BLaER1 treated with 17β-estradiol and CSF1 and Interleukin-3, amounts not matched to agents 10 nM and 100 nM (cell line): ENCODE data around the gene TMEM30A.

Source experiments
- H3K27ac ChIP-seq, 11 experiments: shearing (Covaris generic); formaldehyde crosslinking; 2 replicates each; pipeline ENCODE4 v1.8.1; 2022
- H3K27me3 ChIP-seq, 11 experiments: shearing (Covaris generic); formaldehyde crosslinking; 2 replicates each; pipeline ENCODE4 v1.8.1; 2022
- H3K36me3 ChIP-seq, 11 experiments: shearing (Covaris generic); formaldehyde crosslinking; 2 replicates each; pipeline ENCODE4 v1.8.1; 2022
- H3K4me1 ChIP-seq, 10 experiments: shearing (Covaris generic); formaldehyde crosslinking; 2 replicates each; pipeline ENCODE4 v1.8.1; 2022
- H3K4me2 ChIP-seq, 11 experiments: shearing (Covaris generic); formaldehyde crosslinking; 2 replicates each; pipeline ENCODE4 v1.8.1; 2022
- H3K4me3 ChIP-seq, 10 experiments: shearing (Covaris generic); formaldehyde crosslinking; 2 replicates each; pipeline ENCODE4 v1.8.1; 2022
- H3K9ac ChIP-seq, 11 experiments: shearing (Covaris generic); formaldehyde crosslinking; 2 replicates each; pipeline ENCODE4 v1.8.1; 2022
- H3K9me3 ChIP-seq, 11 experiments: shearing (Covaris generic); formaldehyde crosslinking; replicated peaks in 1 of 11; 2 replicates each; pipeline ENCODE4 v1.8.1; 2022
- H4K20me1 ChIP-seq, 11 experiments: shearing (Covaris generic); formaldehyde crosslinking; 2 replicates each; pipeline ENCODE4 v1.8.1; 2022
- Cebpa-rat ChIP-seq, 11 experiments: shearing (Covaris generic); IDR thresholded peaks; 2 replicates each; pipeline ENCODE4 v1.8.1; 2022

Gene TMEM30A

DNA sequence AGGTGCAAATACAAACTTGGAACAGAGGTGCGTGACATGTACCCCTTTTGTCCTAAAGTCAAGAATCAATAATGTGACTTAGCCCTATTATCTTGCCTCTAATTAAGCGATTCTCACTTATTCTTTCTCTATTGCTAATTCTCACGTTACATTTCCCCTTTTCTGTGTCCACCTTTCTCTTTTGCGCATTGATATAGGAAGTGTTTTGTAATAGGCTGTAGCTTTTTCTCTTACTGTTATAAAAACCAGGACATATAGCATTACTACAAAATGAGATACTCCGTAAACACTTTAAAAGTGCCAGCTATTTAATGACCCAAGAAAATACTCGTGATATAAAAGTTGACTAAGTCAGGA is 669 bp upstream of the TMEM30A start:
- Histone ChIP-seq H3K4me2 (peak overlapping the region; percentile 66 to 87 (median 79)), H3K36me3 (peaks cover 0 to 5% (median 0%) of the 10 kb centered on the region in 11 experiments; a peak in 1 of 22 replicates), H3K4me3 (peak overlapping the region; percentile 79 to 99 (median 94)), H3K9me3 (no peaks in the 10 kb centered on the region), H3K9ac (peak overlapping the region; percentile 83 to 95 (median 90)), H3K27me3 (no peaks in the 10 kb centered on the region), H4K20me1 (peaks cover 9 to 41% (median 31%) of the 10 kb centered on the region in 11 experiments; a peak in 18 of 22 replicates), H3K4me1 (peaks cover 13 to 53% (median 40%) of the 10 kb centered on the region in 10 experiments), H3K27ac (peak overlapping the region; percentile 53 to 95 (median 85); a peak in 21 of 22 replicates)
- no peak for TF ChIP-seq Cebpa-rat (IDR thresholded peaks at IDR 0.05)

DNA sequence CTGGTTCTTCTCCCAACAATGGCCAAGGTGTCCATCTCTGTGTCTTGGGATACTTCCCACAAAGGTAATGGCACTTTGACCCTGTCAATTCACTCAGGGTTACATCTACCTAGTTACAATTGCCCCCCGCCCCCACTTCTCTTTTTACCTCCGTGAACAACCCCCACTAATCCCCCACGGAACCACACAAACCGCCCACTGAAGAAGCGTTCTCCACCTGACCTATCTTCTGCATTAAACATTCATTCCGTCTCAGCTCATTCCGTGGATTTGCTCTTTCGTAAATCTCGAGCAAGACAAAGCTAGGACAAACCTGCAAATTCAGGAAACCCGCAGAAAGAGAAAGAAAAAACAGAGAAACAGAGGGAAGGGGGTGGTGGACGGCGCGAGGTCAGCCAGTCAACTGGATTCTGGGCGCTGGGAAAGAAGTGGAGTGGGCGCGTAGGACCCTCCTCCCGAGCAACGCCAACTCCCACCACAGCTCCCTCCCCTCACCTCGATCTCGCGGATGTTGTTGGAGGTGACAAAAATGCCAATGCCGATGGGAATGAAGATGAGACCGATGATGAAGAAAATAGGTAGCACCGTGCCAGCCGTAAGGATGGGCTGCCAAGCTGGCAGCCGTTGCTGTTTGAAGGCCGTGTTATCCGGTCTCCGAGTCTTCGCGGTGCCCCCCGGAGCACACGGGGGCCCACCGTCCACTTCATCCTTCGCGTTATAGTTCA is 523 bp downstream of the TMEM30A start:
- H3K4me1 ChIP-seq = peaks cover 13 to 65% (median 40%) of the 10 kb centered on the region in 10 experiments
- peak overlapping the region; percentile 79 to 95 (median 89) for H3K27ac ChIP-seq
- H3K27me3 ChIP-seq = no peaks in the 10 kb centered on the region
- no peaks in the 10 kb centered on the region for H3K9me3 ChIP-seq
- 0 out of 22 replicates have a peak, but pooled peaks cover 0 to 4% (median 0%) of the 10 kb centered on the region in 11 experiments for H3K36me3 ChIP-seq
- no peak for TF ChIP-seq Cebpa-rat (IDR thresholded peaks at IDR 0.05)
- H3K4me3 ChIP-seq = peak overlapping the region; percentile 79 to 99 (median 94)
- H3K9ac ChIP-seq = peak overlapping the region; percentile 83 to 95 (median 90)
- H4K20me1 ChIP-seq = peaks cover 9 to 51% (median 37%) of the 10 kb centered on the region in 11 experiments; a peak in 17 of 22 replicates
- H3K4me2 ChIP-seq = peak overlapping the region; percentile 81 to 96 (median 90)

DNA sequence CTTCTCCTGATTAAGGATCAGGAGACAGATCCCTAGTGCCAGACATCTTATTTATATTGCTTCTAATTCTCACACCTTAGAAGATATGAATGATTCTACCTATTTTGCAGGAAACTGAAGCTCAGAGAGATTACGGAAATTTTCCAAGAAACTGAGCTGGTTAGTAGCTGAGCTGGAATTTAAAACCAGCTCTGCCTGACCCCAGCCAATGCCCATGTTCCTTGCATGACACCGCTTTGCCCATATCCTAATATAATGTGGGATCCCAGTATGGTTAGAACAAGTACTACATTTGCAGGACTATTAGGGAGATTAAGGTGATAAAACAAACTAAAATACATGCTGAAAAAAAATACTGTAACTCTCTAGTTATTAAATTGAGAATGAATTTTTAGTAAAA is 1.9 kb downstream of the TMEM30A start:
- Histone ChIP-seq H3K36me3 (peaks cover 0 to 13% (median 6%) of the 10 kb centered on the region in 11 experiments; a peak in 13 of 22 replicates), H3K4me1 (peaks cover 17 to 72% (median 40%) of the 10 kb centered on the region in 10 experiments), H3K27me3 (no peaks in the 10 kb centered on the region), H4K20me1 (peaks cover 9 to 63% (median 49%) of the 10 kb centered on the region in 11 experiments; a peak in 17 of 22 replicates), H3K27ac (peak overlapping the region in 1 of 11 experiments; percentile 38; a peak in 2 of 22 replicates), H3K4me2 (peak overlapping the region; percentile 81 to 96 (median 90)), H3K4me3 (peak overlapping the region; percentile 79 to 99 (median 94)), H3K9me3 (0 out of 22 replicates have a peak, but pooled peaks cover 0 to under 1% (median 0%) of the 10 kb centered on the region in 11 experiments), H3K9ac (peak overlapping the region; percentile 26 to 95 (median 89); a peak in 20 of 22 replicates)
- TF ChIP-seq Cebpa-rat (IDR thresholded peaks at IDR 0.05) = no peak

DNA sequence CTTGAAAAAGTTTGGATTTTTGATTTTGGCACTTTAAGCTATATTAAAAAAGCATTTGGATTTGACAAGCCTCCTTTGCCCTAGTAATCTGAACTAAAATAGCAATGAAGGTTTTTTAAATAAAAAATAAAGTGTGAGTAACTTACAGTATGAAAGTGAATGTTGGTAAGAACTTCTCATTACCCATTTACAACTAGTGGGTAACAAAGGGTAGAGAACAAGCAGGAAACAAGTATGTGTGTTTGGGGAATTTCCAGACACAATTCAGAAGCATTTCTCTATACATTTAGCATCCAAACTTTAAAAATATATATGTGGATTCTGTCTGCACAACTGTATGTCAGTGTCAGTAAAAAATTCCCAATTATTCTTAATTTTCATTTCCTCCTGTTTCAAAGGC is 2.9 kb downstream of the TMEM30A start:
- Histone ChIP-seq H3K27ac (peak overlapping the region in 2 of 11 experiments; percentile 27 to 28; a peak in 2 of 22 replicates), H3K4me2 (peak overlapping the region; percentile 67 to 96 (median 90); a peak in 18 of 22 replicates), H3K9ac (peak overlapping the region in 8 of 11 experiments; percentile 17 to 94 (median 49); a peak in 13 of 22 replicates), H4K20me1 (peaks cover 9 to 74% (median 49%) of the 10 kb centered on the region in 11 experiments; a peak in 17 of 22 replicates), H3K9me3 (peaks cover 0 to 4% (median 0%) of the 10 kb centered on the region in 11 experiments; a peak in 1 of 22 replicates), H3K4me3 (peak overlapping the region in 6 of 10 experiments; percentile 13 to 99 (median 57); a peak in 9 of 20 replicates), H3K36me3 (peaks cover 0 to 22% (median 15%) of the 10 kb centered on the region in 11 experiments; a peak in 19 of 22 replicates), H3K27me3 (no peaks in the 10 kb centered on the region), H3K4me1 (peaks cover 17 to 72% (median 36%) of the 10 kb centered on the region in 10 experiments)
- no peak for TF ChIP-seq Cebpa-rat (IDR thresholded peaks at IDR 0.05)

DNA sequence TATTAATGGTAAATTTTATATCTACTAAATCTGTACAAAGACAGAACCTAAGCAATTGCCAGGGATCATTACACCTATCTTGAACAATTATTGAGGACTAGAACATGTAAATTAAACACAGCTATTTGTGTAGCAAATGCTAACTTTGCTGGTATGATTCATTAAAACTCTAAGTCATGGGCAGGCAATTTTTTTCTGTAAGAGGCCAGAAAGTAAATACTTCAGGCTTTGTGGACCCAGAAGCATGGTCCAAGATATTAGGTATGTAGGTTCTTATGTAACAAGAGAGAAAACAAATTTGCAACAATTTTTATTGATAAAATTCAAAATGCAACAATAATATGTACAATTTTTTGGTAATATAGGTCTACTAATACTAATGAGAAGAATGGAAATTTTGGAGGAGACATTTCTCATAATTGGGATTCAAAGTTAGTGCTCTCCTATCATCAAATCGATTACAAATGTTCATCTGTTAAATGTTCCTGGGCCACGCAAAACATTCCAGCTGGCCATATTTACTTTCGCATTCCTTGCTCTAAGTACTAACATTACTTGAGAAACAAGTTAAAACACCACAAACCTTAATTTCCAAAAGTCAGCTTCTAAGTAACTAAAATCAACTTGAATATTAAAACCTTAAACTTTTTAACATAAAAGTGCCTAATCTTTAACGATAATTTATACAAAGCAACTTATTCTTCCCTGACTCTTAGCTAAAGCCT is 4.3 kb downstream of the TMEM30A start:
- no peaks in the 10 kb centered on the region for H3K27me3 ChIP-seq
- H3K9ac ChIP-seq = no peak overlapping the region
- TF ChIP-seq Cebpa-rat (IDR thresholded peaks at IDR 0.05) = no peak
- H3K4me1 ChIP-seq = peaks cover 14 to 73% (median 24%) of the 10 kb centered on the region in 10 experiments
- peaks cover 9 to 33% (median 26%) of the 10 kb centered on the region in 11 experiments; a peak in 21 of 22 replicates for H3K36me3 ChIP-seq
- peaks cover 9 to 84% (median 58%) of the 10 kb centered on the region in 11 experiments; a peak in 17 of 22 replicates for H4K20me1 ChIP-seq
- no peak overlapping the region for H3K4me3 ChIP-seq
- peak overlapping the region in 4 of 11 experiments; percentile 1 to 96 (median 51); a peak in 6 of 22 replicates for H3K4me2 ChIP-seq
- H3K27ac ChIP-seq = no peak overlapping the region
- peaks cover 0 to 14% (median 0%) of the 10 kb centered on the region in 11 experiments; a peak in 3 of 22 replicates for H3K9me3 ChIP-seq

DNA sequence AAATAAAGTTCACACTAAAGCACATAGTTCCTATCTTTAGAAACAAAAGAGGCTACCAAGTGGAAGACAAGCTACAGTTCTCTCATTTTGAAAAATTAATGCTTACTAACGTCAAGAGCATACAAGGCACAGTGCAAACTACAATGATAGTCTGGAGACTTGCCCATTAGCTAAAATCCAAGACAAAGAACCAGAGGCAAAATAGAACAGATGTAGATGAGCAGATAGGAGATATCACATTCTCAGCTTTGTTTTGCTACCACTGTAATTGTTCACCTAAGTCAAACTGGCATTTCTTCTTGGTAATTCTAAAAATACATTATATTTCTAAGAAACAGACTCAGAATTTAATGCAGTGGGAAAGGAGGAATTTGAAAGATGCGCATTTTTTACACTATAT is 5.2 kb downstream of the TMEM30A start:
- Histone ChIP-seq H3K9me3 (peaks cover 0 to 21% (median 1%) of the 10 kb centered on the region in 11 experiments; a peak in 6 of 22 replicates), H3K4me1 (peaks cover 14 to 79% (median 24%) of the 10 kb centered on the region in 10 experiments), H4K20me1 (peaks cover 9 to 93% (median 58%) of the 10 kb centered on the region in 11 experiments; a peak in 17 of 22 replicates), H3K27ac (no peak overlapping the region), H3K4me3 (no peak overlapping the region), H3K9ac (no peak overlapping the region), H3K27me3 (no peaks in the 10 kb centered on the region), H3K4me2 (peak overlapping the region in 2 of 11 experiments; percentile 31 to 96; a peak in 2 of 22 replicates), H3K36me3 (peaks cover 11 to 41% (median 30%) of the 10 kb centered on the region in 11 experiments; a peak in 21 of 22 replicates)
- TF ChIP-seq Cebpa-rat (IDR thresholded peaks at IDR 0.05) = no peak

DNA sequence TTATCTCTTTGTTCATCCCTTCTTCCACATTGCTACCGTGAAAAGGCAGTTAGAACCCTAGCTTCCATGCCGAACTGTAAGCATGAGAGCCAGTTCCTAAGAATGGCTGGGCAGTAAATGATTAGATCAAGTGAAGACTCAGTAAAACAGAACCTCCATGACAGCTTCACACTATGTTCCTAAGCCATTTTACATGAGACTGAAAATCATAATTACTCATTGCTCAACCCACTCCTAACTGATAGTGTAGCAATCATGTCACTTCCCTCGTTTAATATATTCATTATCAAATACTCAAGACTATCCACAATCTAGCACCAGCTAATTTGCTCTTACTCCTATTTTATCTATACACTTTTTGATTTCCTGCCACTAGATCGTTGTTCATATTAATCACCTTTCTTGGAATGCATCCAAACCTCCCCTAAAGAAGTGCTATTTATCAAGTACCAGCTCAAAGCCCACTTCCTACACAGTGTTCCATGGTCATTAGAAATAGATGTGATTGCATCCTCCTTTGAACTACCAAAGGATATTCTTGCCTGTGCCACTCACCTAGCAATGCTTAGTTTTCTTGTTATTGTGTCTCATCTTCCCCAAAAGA is 6.0 kb downstream of the TMEM30A start:
- Histone ChIP-seq H3K36me3 (peaks cover 19 to 50% (median 39%) of the 10 kb centered on the region in 11 experiments; a peak in 21 of 22 replicates), H3K4me1 (peaks cover 14 to 87% (median 24%) of the 10 kb centered on the region in 10 experiments), H3K27ac (no peak overlapping the region), H3K4me3 (no peak overlapping the region), H3K9ac (no peak overlapping the region), H3K27me3 (no peaks in the 10 kb centered on the region), H4K20me1 (peaks cover 9 to 88% (median 52%) of the 10 kb centered on the region in 11 experiments; a peak in 17 of 22 replicates), H3K4me2 (peak overlapping the region in 2 of 11 experiments; percentile 16 to 36; a peak in 3 of 22 replicates), H3K9me3 (peaks cover 0 to 29% (median 7%) of the 10 kb centered on the region in 11 experiments; a peak in 13 of 22 replicates)
- no peak for TF ChIP-seq Cebpa-rat (IDR thresholded peaks at IDR 0.05)

DNA sequence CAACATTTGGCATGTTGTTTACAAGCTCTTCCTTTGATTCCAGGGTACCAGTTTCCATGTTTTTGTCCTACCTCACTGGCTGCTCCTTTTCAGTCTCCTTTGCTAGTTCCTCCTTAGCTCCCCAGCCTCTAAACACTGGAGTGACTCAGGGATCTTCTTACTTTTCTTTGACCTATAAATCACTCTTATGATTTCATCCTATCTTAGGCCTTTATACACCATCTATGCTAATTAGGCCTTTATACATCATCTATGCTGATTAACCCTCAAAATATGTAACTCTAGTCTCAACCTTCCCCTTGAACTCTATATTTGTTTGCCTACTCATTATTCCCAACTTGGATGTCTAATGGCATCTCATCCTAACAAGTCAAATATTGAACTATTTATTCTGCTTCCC is 9.5 kb downstream of the TMEM30A start:
- H3K4me2 ChIP-seq = peak overlapping the region in 4 of 11 experiments; percentile 4 to 46 (median 26); a peak in 5 of 22 replicates
- H3K27me3 ChIP-seq = no peaks in the 10 kb centered on the region
- H3K36me3 ChIP-seq = peaks cover 50 to 82% (median 66%) of the 10 kb centered on the region in 11 experiments
- H3K4me1 ChIP-seq = peaks cover 0 to 89% (median 21%) of the 10 kb centered on the region in 10 experiments; a peak in 14 of 20 replicates
- no peak overlapping the region for H3K9ac ChIP-seq
- H3K4me3 ChIP-seq = no peak overlapping the region
- no peak for TF ChIP-seq Cebpa-rat (IDR thresholded peaks at IDR 0.05)
- peak overlapping the region in 2 of 11 experiments; percentile 0 to 7; a peak in 2 of 22 replicates for H3K27ac ChIP-seq
- peaks cover 0 to 53% (median 22%) of the 10 kb centered on the region in 11 experiments; a peak in 13 of 22 replicates for H4K20me1 ChIP-seq
- peaks cover 15 to 62% (median 28%) of the 10 kb centered on the region in 11 experiments; a peak in 21 of 22 replicates for H3K9me3 ChIP-seq
